Neuronal stem cell (in vitro differentiated cells): ENCODE data around the gene SLC17A9.
A peak's percentile ranks its signal among the peaks of the same experiment; 100 is the strongest.

Source experiments
- DNase-seq: peaks from one replicate; pipeline ENCODE4 v3.0.0-alpha.2; 2013; ENCODE audit warnings: low spot score
- H2AFZ ChIP-seq: one replicate; pipeline ENCODE4 v1.6.1; 2013; ENCODE audit warnings: mild to moderate bottlenecking, low read length, inconsistent platforms
- H2AK5ac ChIP-seq: 2 replicates; pipeline ENCODE4 v1.6.1; 2013; ENCODE audit warnings: low read depth, mild to moderate bottlenecking, inconsistent platforms, low read length, moderate library complexity, mixed read lengths
- H2BK120ac ChIP-seq: 2 replicates; pipeline ENCODE4 v1.6.1; 2013; ENCODE audit warnings: low read depth, mild to moderate bottlenecking, inconsistent platforms, low read length, moderate library complexity, mixed read lengths
- H2BK12ac ChIP-seq: one replicate; pipeline ENCODE4 v1.6.1; 2013; ENCODE audit warnings: low read length, inconsistent platforms
- H2BK15ac ChIP-seq: 2 replicates; pipeline ENCODE4 v1.6.1; 2013; ENCODE audit warnings: mild to moderate bottlenecking, low read length, inconsistent platforms, mixed read lengths
- H2BK5ac ChIP-seq: one replicate; pipeline ENCODE4 v1.6.1; 2013; ENCODE audit warnings: inconsistent platforms, mild to moderate bottlenecking, low read length, moderate library complexity
- H3K14ac ChIP-seq: one replicate; pipeline ENCODE4 v1.6.1; 2013; ENCODE audit warnings: low read length, inconsistent platforms
- H3K18ac ChIP-seq: 2 replicates; pipeline ENCODE4 v1.6.1; 2013; ENCODE audit warnings: low read length, inconsistent platforms
- H3K23ac ChIP-seq: 2 replicates; pipeline ENCODE4 v1.6.1; 2013; ENCODE audit warnings: low read depth, mild to moderate bottlenecking, mixed read lengths, low read length, inconsistent platforms; ENCODE audit not compliant: poor library complexity
- H3K27ac ChIP-seq: replicated peaks from 3 replicates; pipeline ENCODE4 v1.5.1; 2013; ENCODE audit warnings: low read length, inconsistent platforms
- H3K27me3 ChIP-seq, 3 experiments: 2 replicates each; pipeline ENCODE4 v1.6.1; 2013; ENCODE audit warnings: low read length in 3 of 3, mild to moderate bottlenecking in 2 of 3, inconsistent platforms in 1 of 3, low read depth in 1 of 3, mixed read lengths in 1 of 3, moderate library complexity in 1 of 3; ENCODE audit not compliant: control insufficient read depth in 3 of 3, insufficient read depth in 3 of 3
- H3K36me3 ChIP-seq, 2 donors: replicated peaks in 1 of 2; 2 replicates each; pipeline ENCODE4 v1.6.1; 2013; ENCODE audit warnings: low read length in 2 of 2; ENCODE audit not compliant: control insufficient read depth in 2 of 2, insufficient read depth in 2 of 2
- H3K4ac ChIP-seq: 2 replicates; pipeline ENCODE4 v1.6.1; 2013; ENCODE audit warnings: inconsistent platforms, mild to moderate bottlenecking, low read length, moderate library complexity
- H3K4me1 ChIP-seq, 2 donors: 1 replicate in 1 of 2; 2 replicates in 1 of 2; pipeline ENCODE4 v1.6.1; 2013; ENCODE audit warnings: low read length in 2 of 2, low read depth in 1 of 2; ENCODE audit not compliant: control insufficient read depth in 2 of 2, insufficient read depth in 1 of 2
- H3K4me2 ChIP-seq: one replicate; pipeline ENCODE4 v1.6.1; 2013; ENCODE audit warnings: mild to moderate bottlenecking, low read length, inconsistent platforms; ENCODE audit not compliant: insufficient read depth, poor library complexity, severe bottlenecking
- H3K4me3 ChIP-seq, 2 donors: 2 replicates each; pipeline ENCODE4 v1.5.1; 2013; ENCODE audit warnings: low read length in 2 of 2, mild to moderate bottlenecking in 2 of 2, inconsistent platforms in 1 of 2, moderate library complexity in 1 of 2
- H3K79me1 ChIP-seq: one replicate; pipeline ENCODE4 v1.6.1; 2013; ENCODE audit warnings: low read depth, mild to moderate bottlenecking, inconsistent platforms, low read length, moderate library complexity
- H3K9ac ChIP-seq: one replicate; pipeline ENCODE4 v1.6.1; 2013; ENCODE audit warnings: mild to moderate bottlenecking, low read depth, low read length, inconsistent platforms; ENCODE audit not compliant: poor library complexity
- H3K9me3 ChIP-seq, 2 donors: replicated peaks in 1 of 2; 2 replicates each; pipeline versions ENCODE3 to v1.6.1; 2013; ENCODE audit warnings: low read length in 2 of 2, mild to moderate bottlenecking in 2 of 2, inconsistent platforms in 1 of 2, low read depth in 1 of 2, mixed read lengths in 1 of 2, moderate library complexity in 1 of 2; ENCODE audit not compliant: control insufficient read depth in 2 of 2, insufficient read depth in 1 of 2
- H4K8ac ChIP-seq: one replicate; pipeline ENCODE4 v1.6.1; 2013; ENCODE audit warnings: low read depth, mild to moderate bottlenecking, inconsistent platforms, low read length, moderate library complexity
- H4K91ac ChIP-seq: one replicate; pipeline ENCODE4 v1.6.1; 2013; ENCODE audit warnings: low read length, low read depth, mild to moderate bottlenecking, inconsistent platforms; ENCODE audit not compliant: poor library complexity
- WGBS, 2 donors: extraction: QIAGEN DNeasy Blood & Tissue Kit; methylation state at CpG; one replicate each; pipeline ENCODE4 v1.1.7; 2013; ENCODE audit warnings: missing lambda C conversion rate in 2 of 2, mixed read lengths in 1 of 2; ENCODE audit not compliant: insufficient read length in 2 of 2, insufficient replicate concordance in 1 of 2; ENCODE audit errors: extremely low coverage in 2 of 2; 5-methylcytosine and 5-hydroxymethylcytosine counted together

The SLC17A9 gene

GRCh38 chr20:62968378-62969178 is 16.1 kb downstream of the SLC17A9 start:
- DNase-seq = no peak
- H3K36me3 ChIP-seq = no peaks in the 10 kb centered on the region
- H3K4me2 ChIP-seq = no peak overlapping the region
- H3K4me3 ChIP-seq = no peak overlapping the region
- WGBS, 2 donors = no CpG with 5 or more reads among the region's 21 CpGs
- no peak overlapping the region for H3K27ac ChIP-seq
- H3K27me3 ChIP-seq = peaks cover 9 to 84% (median 15%) of the 10 kb centered on the region in 3 experiments
- H3K9me3 ChIP-seq = peaks cover 0 to 2% of the 10 kb centered on the region in 2 donors
- peak overlapping the region; percentile 64 for H3K18ac ChIP-seq
- no peak overlapping the region for H2BK120ac ChIP-seq
- no peak overlapping the region for H3K4ac ChIP-seq
- H2BK5ac ChIP-seq = no peak overlapping the region
- no peak overlapping the region for H2BK12ac ChIP-seq
- H2BK15ac ChIP-seq = no peak overlapping the region
- H3K4me1 ChIP-seq = peaks cover 6 to 7% of the 10 kb centered on the region in 2 donors
- no peak overlapping the region for H3K14ac ChIP-seq
- peak overlapping the region; percentile 8 for H3K23ac ChIP-seq
- no peak overlapping the region for H3K9ac ChIP-seq
- no peak overlapping the region for H4K91ac ChIP-seq
- no peaks in the 10 kb centered on the region for H3K79me1 ChIP-seq
- H2AK5ac ChIP-seq = peak overlapping the region; percentile 88
- H2AFZ ChIP-seq = no peak overlapping the region
- H4K8ac ChIP-seq = no peak overlapping the region

- H3K9ac ChIP-seq = no peak overlapping the region
- no peak overlapping the region for H4K8ac ChIP-seq
- no peak overlapping the region for H3K18ac ChIP-seq
- H2BK5ac ChIP-seq = no peak overlapping the region
- peak overlapping the region; percentile 41 for H2AK5ac ChIP-seq
- no peak overlapping the region for H2BK12ac ChIP-seq
- H3K27me3 ChIP-seq = peaks cover 14 to 84% (median 21%) of the 10 kb centered on the region in 3 experiments
- no peak overlapping the region for H4K91ac ChIP-seq
- H3K4ac ChIP-seq = no peak overlapping the region
- WGBS, 2 donors = no CpG with 5 or more reads among the region's 16 CpGs
- no peak overlapping the region for H3K14ac ChIP-seq
- no peak overlapping the region for H3K4me3 ChIP-seq
- no peak overlapping the region for H3K23ac ChIP-seq
- no peak overlapping the region for H3K27ac ChIP-seq
- H3K79me1 ChIP-seq = no peaks in the 10 kb centered on the region
- no peak overlapping the region for H3K4me2 ChIP-seq
- H2BK15ac ChIP-seq = no peak overlapping the region
- H2BK120ac ChIP-seq = no peak overlapping the region
- H3K9me3 ChIP-seq = peaks cover 0 to 2% of the 10 kb centered on the region in 2 donors
- peaks cover 6 to 7% of the 10 kb centered on the region in 2 donors for H3K4me1 ChIP-seq
- no peak overlapping the region for H2AFZ ChIP-seq
- DNase-seq = no peak
- no peaks in the 10 kb centered on the region for H3K36me3 ChIP-seq
Measured at GRCh38 chr20:62969179-62969760, 16.8 kb downstream of the SLC17A9 start.

- Histone ChIP-seq H3K23ac (no peak overlapping the region), H3K14ac (peak overlapping the region; percentile 56), H2BK120ac (no peak overlapping the region), H4K91ac (no peak overlapping the region), H3K4me3 (no peak overlapping the region), H2BK15ac (peak overlapping the region; percentile 96), H2BK12ac (no peak overlapping the region), H3K79me1 (no peaks in the 10 kb centered on the region), H3K36me3 (no peaks in the 10 kb centered on the region), H2AFZ (no peak overlapping the region), H3K9me3 (peaks cover 0 to 2% of the 10 kb centered on the region in 2 donors), H3K18ac (no peak overlapping the region), H2BK5ac (no peak overlapping the region), H3K4me1 (peaks cover 6 to 7% of the 10 kb centered on the region in 2 donors), H3K4me2 (no peak overlapping the region), H3K27ac (no peak overlapping the region), H2AK5ac (peak overlapping the region; percentile 70), H3K9ac (no peak overlapping the region), H3K27me3 (peaks cover 14 to 84% (median 28%) of the 10 kb centered on the region in 3 experiments), H3K4ac (no peak overlapping the region), H4K8ac (no peak overlapping the region)
- WGBS, 2 donors = no CpG with 5 or more reads among the region's 8 CpGs
- DNase-seq = no peak
Measured at GRCh38 chr20:62969939-62970306, 17.4 kb downstream of the SLC17A9 start.
